ENCODE data around the gene CD93. TPM values are rescaled to one million over a fixed set of nuclear protein-coding genes. Genes with fewer than 3 reads are reported as not detected.

The CD93 gene
- total RNA-seq, 2 donors from 2014 or later: 99.2 to 163 TPM

- DNase-seq (ENCODE audit: low spot score) (no peak), ATAC-seq (ENCODE audit: insufficient number of reproducible peaks, low FRiP score, low read depth) (no peak)
- Histone ChIP-seq H3K27ac (peak overlapping the region; percentile 97), H3K4me1 (ENCODE audit: control insufficient read depth in 1 of 2, low read depth in 2 of 2) (peaks cover 5 to 65% of the 10 kb centered on the region in 2 donors), H3K4me3 (peak overlapping the region; percentile 61), H3K36me3 (no peaks in the 10 kb centered on the region), H3K27me3 (replicated peaks; ENCODE audit: insufficient read depth) (no peaks in the 10 kb centered on the region), H3K9me3 (no peaks in the 10 kb centered on the region)
- TF ChIP-seq CTCF (IDR thresholded peaks at IDR 0.05): no peak
These were observed 578 bp downstream of the CD93 start for GRCh38 chr20:23085436-23086055.

GRCh38 chr20:23084845-23085365 is 1.2 kb downstream of the CD93 start:
- no peak for ATAC-seq (ENCODE audit: insufficient number of reproducible peaks, low FRiP score, low read depth)
- peaks cover 5 to 66% of the 10 kb centered on the region in 2 donors for H3K4me1 ChIP-seq (ENCODE audit: control insufficient read depth in 1 of 2, low read depth in 2 of 2)
- no peak for DNase-seq (ENCODE audit: low spot score)
- H3K9me3 ChIP-seq: no peaks in the 10 kb centered on the region
- no peaks in the 10 kb centered on the region for H3K27me3 ChIP-seq (replicated peaks; ENCODE audit: insufficient read depth)
- peak overlapping the region; percentile 61 for H3K4me3 ChIP-seq
- H3K27ac ChIP-seq: peak overlapping the region; percentile 97
- H3K36me3 ChIP-seq: no peaks in the 10 kb centered on the region
- no peak for TF ChIP-seq CTCF (IDR thresholded peaks at IDR 0.05)

- ATAC-seq (ENCODE audit: insufficient number of reproducible peaks, low FRiP score, low read depth): no peak
- H3K36me3 ChIP-seq: no peaks in the 10 kb centered on the region
- peaks cover 10 to 72% of the 10 kb centered on the region in 2 donors for H3K4me1 ChIP-seq (ENCODE audit: control insufficient read depth in 1 of 2, low read depth in 2 of 2)
- no peaks in the 10 kb centered on the region for H3K9me3 ChIP-seq
- H3K27me3 ChIP-seq (replicated peaks; ENCODE audit: insufficient read depth): no peaks in the 10 kb centered on the region
- TF ChIP-seq CTCF (IDR thresholded peaks at IDR 0.05): no peak
- DNase-seq (ENCODE audit: low spot score): no peak
- peak overlapping the region; percentile 97 for H3K27ac ChIP-seq
- H3K4me3 ChIP-seq: peak overlapping the region; percentile 61
These were observed 1.8 kb downstream of the CD93 start for GRCh38 chr20:23084282-23084844.

- DNase-seq (ENCODE audit: low spot score): no peak
- no peaks in the 10 kb centered on the region for H3K36me3 ChIP-seq
- ATAC-seq (ENCODE audit: insufficient number of reproducible peaks, low FRiP score, low read depth): no peak
- TF ChIP-seq CTCF (IDR thresholded peaks at IDR 0.05): no peak
- no peaks in the 10 kb centered on the region for H3K27me3 ChIP-seq (replicated peaks; ENCODE audit: insufficient read depth)
- peak overlapping the region; percentile 61 for H3K4me3 ChIP-seq
- no peaks in the 10 kb centered on the region for H3K9me3 ChIP-seq
- peak overlapping the region; percentile 18 to 97 for H3K27ac ChIP-seq
- peaks cover 13 to 78% of the 10 kb centered on the region in 2 donors for H3K4me1 ChIP-seq (ENCODE audit: control insufficient read depth in 1 of 2, low read depth in 2 of 2)
These were observed 2.4 kb downstream of the CD93 start for GRCh38 chr20:23083553-23084220.

GRCh38 chr20:23082846-23083552 is 3.1 kb downstream of the CD93 start:
- no peak for ATAC-seq (ENCODE audit: insufficient number of reproducible peaks, low FRiP score, low read depth)
- H3K27ac ChIP-seq: peak overlapping the region; percentile 18 to 97

More at GRCh38 chr20:23082846-23083552, 3.1 kb downstream of the CD93 start:
- Histone ChIP-seq H3K4me3 (peak overlapping the region; percentile 61), H3K27me3 (replicated peaks; ENCODE audit: insufficient read depth) (no peaks in the 10 kb centered on the region), H3K9me3 (no peaks in the 10 kb centered on the region), H3K36me3 (no peaks in the 10 kb centered on the region), H3K4me1 (ENCODE audit: control insufficient read depth in 1 of 2, low read depth in 2 of 2) (peaks cover 13 to 78% of the 10 kb centered on the region in 2 donors)
- no peak for DNase-seq (ENCODE audit: low spot score)
- TF ChIP-seq CTCF (IDR thresholded peaks at IDR 0.05): no peak
